Measurements from ENCODE around the gene PLGLB2.
"Not testable (repeated sequence)": the region's sequence is repeated elsewhere in the genome, so short reads cannot be mapped to it uniquely, and the experiment has no call there.

DNA sequence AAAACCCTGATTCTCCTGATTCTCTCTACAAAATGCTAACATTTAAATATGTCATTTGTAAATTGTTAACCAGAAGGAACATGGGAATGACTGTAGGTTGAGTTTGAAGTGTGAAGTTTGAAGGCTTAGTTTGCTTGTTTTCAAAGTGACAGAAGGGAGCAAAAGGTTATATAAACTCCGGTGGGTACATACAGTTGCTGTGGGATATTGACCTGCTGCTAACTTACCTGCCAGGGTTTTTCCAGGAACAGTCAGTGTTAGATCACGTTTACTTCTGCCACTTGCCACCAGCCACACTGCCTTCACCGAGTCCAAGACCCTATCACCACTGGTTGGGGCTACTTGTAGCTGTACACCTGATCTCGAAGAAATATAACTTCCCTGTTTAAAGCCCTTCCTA lies 6.9 kb downstream of the PLGLB2 start:
- not testable (repeated sequence) for TF ChIP-seq YY1 (IDR thresholded peaks at IDR 0.05; ENCODE audit: insufficient read depth, insufficient read length); SUZ12 (IDR thresholded peaks at IDR 0.05; ENCODE audit: extremely low read depth, insufficient read depth, insufficient read length)

Measured in NT2/D1 (cell line).